Measurements from ENCODE around the gene GK.
"Not testable (repeated sequence)": the region's sequence is repeated elsewhere in the genome, so short reads cannot be mapped to it uniquely, and the experiment has no call there.

- not testable (repeated sequence) for TF ChIP-seq EZH2phosphoT487 (IDR thresholded peaks at IDR 0.05; ENCODE audit: insufficient read depth, low read depth); EZH2 (IDR thresholded peaks at IDR 0.05; ENCODE audit: insufficient read depth, poor library complexity, severe bottlenecking)
These were observed 18.0 kb downstream of the GK start for GRCh38 chrX:30671189-30671588.

All from GM23248 (cell line).